NCI-H2107 treated with DMSO at 0.1 percent for 48 hours (cell line): ENCODE data around the gene ROR1.
A peak's percentile ranks its signal among the peaks of the same experiment; 100 is the strongest.
"Not testable (repeated sequence)": the region's sequence is repeated elsewhere in the genome, so short reads cannot be mapped to it uniquely, and the experiment has no call there.

Experiments
- DNase-seq: peaks from one replicate; lab custom pipeline; 2025; ENCODE audit not compliant: unreplicated experiment; lab: John Stamatoyannopoulos, UW

Gene ROR1

DNA sequence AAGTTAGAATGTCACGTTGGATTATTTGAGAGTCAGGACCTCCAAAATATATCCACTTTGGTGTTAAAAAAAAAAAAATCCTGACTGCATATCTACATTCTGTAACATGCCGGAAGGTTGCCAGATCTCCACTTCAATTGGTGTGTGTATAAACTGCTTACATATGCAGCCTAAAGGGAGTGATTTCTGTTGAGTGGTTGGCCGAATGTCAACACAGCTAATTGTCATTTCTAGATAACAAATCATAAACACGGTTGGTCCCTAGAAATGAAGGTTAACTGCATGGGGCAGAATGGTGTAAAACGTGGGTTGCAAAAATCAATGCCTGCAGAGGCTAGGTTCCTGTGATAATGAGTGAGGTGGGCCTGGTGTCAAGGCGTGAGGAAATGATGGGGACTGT, 15.0 kb upstream of the ROR1 start:
- no peak for DNase-seq

DNA sequence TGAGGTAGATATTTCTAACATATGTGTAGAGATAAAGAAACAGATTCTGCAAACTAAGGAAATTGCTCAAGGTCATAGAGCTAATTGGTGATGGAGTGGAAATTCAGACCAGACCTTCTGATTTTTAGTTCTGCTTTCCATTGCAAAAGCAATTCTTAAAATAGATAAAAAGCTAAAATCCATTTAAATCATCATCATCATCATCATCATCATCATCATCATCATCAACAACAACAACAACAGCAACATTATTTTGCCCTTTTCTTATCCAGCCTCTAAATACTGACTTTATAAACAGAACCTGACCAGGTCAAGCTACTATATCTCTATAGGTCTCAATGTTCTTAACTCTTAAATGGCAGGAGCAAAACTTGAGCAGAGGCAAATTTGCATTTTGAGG, 14.0 kb upstream of the ROR1 start:
- DNase-seq, result no peak

DNA sequence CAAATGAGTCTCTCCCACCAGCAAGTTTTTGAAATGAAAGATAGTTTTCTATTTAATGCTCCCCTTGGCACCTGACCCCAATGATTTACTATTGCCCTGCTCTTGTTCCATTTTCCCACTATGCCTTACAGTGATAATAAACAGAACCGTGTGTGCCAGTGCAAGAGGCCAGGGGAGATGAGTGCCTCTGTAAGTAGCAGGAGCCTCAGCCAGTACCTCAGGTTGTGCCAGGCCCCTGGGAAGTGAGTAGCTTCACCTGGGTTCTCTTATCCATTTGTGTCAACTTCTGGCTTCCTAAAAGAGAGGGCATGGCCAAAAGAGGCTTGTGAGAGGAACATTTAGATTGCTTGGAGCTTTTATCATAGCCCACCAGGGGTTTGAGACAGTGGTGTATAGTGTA, 3.4 kb upstream of the ROR1 start:
- no peak for DNase-seq

DNA sequence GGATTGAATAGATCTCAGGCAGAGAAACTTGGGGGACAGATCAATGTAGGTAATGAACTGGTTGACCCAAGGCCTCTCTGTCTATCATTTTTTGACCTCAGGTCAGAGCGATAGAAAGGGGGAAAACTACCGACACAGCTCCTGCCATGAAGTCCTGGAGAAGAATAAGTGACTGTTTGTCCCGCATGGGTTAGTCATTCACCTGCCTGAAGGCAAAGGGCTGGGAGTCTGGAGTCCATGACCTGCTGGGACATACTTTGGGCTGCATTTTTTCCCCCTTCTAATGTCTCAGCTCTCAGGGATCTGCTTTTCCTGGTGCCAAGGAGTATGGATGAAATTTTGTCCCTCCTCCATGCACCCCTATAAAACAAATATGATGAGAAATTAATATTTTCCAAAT, 1.6 kb upstream of the ROR1 start:
- DNase-seq, result no peak

DNA sequence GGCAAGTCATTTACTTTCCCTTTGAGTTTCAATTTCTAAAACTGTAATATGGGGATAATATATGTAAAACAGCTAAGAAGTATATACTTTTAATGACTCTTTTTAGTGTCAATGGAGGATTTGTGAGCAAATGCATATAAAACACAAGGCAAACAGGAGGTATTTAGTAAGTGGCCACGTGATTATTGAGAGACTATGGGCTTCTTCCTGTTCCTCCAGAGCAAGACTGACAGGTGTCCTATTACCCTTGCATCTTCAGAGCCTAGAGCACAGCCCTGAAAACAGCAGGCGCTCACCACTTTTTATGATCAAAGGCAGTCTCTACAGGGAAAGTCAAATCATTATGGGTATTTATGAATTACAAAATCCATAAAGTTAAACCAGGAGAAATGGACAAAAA, 941 bp upstream of the ROR1 start:
- no peak for DNase-seq

DNA sequence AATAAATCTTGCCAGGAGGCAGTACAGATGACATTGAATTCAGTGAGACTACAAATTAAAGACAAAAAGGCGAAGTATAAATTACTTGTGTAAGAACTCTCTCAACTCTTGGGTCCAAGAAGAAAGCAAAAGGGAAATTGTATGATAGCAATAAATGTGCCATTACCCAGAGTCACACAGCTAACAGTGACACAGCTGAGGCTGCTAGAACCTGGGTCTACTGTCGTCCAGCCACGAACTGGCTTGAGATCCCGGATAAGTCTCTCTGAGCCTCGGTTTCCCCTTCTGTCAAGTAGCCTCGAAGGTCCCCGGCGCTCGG, 362 bp upstream of the ROR1 start:
- DNase-seq, result no peak

DNA sequence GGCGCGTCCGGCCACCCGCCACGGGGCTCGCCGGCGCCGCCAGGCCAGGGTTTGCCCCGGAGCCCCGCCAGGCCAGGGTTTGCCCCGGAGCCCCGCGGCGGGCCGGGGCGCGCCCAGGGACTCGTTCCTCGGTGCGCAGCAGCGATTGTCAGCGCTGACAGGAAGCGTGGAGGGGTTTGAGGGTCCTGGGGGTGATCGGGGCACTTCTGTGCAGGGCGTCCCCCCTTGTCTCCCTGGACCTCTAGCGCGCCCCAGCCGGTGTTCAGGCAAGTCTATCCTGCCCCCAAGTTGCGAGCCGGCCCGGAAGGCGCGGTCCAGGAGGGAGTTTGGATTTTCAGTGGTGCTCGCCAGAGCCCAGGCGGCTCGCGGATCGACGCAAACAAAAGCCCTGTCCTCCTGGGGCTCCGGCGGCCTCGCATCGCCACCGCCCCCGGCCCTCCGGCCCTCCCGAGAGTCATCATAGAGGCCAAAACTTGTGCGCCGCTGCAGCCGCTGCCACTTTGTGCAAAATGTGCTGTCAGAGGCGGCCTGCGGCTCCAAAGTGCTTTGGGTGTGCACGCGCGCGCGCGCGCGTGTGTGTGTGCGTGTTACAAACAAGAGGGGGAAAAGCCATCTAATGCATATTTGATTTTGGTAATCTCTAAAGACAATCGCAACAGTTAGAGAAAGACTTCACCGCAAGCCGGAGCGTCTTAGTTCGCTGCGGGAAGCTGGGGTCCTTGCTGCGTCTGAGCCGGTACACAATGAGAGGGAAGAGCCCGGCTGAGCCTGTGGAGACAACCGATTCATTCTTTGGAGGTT, 1.0 kb downstream of the ROR1 start:
- peak; percentile 19 for DNase-seq

DNA sequence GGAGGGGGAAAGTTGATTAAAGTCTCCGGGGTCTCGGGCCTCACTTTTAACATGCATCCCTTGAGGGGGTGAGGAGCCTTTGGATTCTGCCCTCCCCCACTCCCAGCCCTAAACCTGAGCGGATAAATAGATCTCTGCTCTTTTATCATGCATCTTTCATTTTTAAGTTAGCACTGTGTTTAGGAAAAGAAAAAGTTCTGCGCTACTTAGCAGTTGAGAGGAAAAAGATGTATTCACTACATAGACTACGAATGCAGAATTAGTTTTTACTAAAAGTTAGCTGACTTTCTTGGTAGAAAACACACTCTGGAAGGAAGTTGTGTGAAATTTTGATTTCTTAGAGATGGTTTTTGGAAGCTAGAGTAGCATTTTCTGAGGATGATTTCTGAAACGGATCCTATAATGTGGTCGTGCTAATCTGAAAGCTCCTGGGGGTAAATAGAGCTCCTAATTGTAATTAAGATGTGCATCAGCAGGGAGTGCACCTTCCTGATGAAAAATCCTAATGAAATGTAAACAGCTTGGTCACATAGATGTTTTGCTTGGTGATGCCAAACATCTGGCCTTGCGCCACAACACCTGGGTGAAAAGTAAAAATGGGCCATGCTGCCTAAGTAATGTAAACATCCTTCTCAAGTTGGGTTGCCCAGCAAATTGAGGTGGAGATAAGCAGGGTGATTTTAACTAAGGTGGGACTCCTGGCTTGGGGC, 1.8 kb downstream of the ROR1 start:
- DNase-seq, result no peak

DNA sequence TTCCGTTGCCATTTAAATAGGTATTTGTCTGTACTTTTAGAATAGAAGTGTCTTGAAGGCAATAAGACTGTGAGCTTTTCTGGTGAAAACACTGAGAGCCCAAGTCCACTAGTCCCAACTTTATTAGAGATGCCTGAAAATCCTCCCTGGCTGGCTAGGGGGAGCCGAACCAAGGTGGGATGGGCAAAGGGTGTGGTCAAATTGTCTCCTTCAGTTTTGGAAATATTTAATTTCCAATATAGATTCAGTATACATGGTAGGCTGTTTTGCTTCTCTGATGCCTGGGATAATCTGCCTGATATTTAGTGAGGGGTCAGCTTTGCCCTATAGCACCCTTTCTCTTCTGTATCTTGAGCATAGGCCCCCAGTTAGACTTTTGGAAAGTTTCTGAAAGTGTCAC, 3.5 kb downstream of the ROR1 start:
- DNase-seq, result no peak

DNA sequence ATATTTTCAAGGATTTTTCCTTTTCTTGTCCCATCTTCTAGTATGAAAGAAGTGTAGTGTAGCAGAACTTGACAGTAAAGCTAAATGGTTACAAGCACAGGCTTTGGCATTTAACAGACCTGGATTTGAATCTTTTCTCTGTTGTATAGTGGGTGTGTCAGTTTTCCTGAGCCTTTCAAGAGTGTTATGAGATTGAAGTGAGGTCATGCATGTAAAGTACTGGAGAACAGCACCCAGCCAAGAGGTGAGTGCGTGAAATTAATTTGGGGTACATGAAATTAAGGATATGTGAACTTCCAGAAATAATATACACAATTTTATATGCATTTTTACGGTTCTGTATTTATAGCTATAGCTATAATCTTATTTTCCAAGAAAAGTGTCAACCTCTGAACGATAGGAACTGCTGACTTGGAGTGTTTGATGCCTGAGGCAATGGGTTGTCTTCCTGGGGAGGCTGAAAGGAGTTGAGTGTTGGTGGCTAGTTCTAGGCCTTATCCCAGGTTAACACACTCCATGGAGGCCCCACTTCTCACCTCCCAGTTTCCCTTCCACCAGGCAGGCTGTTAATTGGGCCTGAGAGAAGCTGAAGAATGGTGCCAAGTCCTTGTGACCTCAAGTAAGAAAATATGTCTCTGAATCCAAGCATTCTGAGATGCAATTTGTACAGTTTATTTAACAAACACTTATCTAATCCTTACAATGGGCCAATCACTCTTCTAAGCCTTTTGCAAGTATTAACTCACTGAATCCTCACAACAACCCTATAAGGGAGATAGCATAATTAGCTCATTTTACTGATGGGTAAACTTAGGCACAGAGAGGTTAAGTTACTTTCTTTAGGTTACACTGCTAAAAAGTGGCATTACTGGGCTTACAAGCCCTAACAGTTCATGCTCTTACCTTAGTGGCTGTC, 4.4 kb downstream of the ROR1 start:
- no peak for DNase-seq

DNA sequence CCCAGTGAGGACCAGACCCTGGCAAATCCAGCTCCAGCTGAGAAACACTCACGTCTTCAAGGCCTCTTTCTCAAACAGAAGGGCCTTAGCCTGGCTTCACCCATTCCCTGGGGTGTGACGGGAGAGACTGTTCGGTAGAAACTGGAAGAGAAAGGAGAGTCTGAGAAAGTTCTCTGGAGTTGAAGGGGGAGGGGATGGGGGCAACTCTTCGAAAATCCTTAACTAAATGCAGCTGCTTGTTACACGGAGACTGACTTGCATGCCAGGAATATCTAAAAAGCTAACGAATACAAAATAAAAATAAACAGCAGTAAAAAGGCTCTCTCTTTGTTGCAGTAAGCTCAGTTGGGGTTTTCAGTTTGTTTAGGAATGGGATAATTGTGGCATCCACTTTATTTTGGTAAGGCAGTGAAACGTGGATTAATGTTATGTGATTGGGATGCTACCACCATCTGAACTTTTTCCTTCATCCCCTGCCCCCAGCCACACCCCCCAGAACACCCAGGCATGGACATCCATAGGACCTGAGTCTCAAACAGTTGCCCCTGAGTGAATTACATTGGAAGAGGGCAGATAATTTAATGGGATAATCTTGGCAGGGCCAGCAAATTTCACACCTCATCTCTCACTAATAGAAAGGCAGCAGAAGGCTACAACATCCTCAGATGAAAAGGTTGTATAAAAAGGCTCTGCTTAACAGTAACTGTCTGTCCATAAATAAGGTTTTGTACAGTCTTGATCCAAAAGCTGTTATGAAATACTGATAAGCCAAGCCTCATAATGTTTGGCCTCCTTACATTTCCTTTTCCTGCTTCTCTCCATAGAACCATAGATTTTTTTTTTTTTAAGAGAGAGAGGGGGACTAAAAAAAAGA, 5.8 kb downstream of the ROR1 start:
- no peak for DNase-seq

DNA sequence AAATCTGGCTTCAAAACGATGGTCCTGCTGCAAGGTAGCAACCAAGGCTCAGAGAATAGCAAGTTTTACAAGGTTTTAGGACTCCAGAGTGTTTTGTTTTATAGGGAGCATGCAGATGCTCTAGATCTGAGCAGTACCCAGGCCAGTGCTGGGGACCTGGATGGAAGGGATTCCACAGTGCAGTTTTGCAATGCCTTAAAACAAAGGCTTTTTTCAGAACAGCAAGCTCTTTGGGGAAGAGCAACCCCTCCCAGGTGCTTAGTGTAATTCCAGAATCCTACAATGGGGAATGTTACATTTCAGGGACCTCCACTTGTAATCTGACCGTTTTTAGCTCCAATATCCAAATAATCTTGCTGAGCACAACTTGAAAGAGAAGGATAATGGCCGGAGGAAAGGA, 6.7 kb downstream of the ROR1 start:
- no peak for DNase-seq

DNA sequence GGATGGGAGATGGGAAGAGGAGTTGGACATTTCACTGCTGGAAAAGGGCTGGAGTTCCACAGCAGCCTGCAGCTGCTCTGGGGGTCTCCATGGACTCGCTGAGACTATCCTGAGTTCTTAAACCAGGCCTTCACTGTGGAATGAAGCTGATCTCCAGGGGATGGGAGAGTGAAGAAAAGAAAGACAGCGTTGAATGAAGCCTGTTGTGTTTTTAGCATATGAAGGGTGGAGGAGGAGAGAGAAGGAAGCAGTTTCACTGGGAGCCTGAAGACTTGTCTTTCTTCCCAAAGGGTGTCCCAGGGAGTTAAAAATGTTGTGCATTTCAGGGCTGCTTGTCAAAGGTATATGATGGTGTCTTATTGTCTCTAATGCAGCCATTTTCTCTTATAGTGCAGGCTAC, 9.2 kb downstream of the ROR1 start:
- no peak for DNase-seq

DNA sequence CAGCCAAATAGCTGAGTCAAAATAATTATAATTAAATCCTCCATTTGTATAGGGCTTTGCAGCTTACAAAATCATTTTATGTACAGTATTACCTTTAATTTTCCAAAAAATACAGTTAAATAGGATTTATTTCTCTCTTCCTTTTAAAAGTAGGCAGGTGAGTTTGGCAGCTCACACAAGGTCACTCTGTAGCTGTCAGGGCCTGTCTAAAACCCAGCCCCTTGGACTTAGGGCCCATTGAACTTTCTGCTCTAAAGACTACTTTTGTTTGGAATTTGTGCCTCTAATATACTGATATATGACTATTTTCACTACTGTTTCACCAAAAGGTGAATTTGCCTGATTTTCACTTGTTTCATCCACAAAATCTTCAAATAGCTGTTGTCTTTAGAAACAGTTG, 10.3 kb downstream of the ROR1 start:
- DNase-seq, result no peak

DNA sequence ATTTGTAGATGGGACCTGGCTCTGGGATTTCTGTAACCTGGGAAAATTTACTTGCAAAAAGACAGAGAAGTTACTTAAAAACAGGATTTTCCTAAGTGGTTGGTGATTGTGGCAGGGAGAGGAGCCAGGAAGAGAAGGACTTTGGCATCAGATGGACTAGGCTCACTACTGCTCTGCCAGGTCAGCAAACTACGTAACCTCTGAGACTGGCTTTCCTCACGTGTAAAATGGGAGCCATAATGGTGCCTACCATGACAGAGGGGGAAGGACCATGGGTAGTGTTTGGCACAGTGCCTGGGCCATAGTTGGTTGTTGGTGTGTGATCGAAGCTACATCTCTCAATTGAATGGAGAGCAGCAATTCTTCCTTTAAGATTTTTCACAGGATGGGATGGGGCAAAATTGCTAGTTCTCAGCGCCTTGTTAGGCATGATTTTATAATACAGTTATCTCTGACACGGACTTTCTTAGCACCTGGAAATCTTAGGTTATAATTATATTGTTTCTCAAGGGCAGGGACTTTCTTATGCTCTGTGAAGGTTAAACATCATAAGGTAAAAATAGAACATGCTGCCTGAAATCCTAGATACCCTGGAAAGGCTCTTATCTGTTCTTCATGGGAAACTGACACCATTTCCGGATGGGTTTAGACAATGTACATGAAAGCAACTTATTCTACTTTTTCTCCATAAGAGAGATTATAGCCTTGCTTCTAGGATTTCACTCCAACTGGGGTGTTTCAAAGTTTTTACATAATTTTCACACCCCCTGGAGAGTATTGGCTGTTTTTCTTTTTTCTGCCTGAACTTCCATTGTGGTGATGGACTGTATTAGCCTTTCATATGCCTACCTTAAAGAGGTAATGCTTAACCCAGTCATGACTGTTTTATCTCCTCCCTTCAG, 10.9 kb downstream of the ROR1 start:
- DNase-seq, result peak; percentile 16

DNA sequence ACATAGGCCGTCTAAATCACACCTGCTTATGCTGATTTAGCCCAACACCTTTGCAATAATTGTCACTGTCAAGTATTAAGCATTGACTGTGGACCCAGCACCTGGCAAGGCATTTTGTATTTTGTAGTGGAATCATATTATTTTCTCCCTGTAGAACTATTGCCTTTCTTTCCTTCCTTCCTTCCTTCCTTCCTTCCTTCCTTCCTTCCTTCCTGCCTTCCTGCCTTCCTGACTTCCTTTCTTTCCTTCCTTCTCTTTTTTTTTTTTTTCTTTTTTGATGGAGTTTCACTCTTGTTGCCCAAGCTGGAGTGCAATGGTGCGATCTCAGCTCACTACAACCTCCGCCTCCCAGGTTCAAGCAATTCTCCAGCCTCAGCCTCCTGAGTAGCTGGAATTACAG, 13.5 kb downstream of the ROR1 start:
- not testable (repeated sequence) for DNase-seq

DNA sequence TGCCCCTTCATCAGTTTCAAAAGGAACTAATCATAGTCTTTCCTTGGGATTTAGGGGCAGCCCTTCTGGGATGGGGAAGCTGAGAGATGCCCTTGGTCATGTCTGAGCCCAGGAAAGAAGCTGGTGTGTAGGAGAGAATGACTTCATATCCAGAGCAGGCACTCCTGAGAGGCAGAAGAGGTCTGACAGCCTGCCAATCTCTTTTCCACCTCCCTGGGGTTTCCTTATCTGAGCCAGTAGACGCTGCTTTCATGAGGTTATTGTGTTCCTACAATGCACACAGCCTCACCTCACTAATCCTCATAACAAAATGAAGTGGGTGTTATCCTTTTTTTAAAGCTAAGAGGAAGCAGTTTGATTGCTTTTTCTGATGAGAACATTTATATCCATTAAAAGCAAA, 14.1 kb downstream of the ROR1 start:
- peak; percentile 62 for DNase-seq

DNA sequence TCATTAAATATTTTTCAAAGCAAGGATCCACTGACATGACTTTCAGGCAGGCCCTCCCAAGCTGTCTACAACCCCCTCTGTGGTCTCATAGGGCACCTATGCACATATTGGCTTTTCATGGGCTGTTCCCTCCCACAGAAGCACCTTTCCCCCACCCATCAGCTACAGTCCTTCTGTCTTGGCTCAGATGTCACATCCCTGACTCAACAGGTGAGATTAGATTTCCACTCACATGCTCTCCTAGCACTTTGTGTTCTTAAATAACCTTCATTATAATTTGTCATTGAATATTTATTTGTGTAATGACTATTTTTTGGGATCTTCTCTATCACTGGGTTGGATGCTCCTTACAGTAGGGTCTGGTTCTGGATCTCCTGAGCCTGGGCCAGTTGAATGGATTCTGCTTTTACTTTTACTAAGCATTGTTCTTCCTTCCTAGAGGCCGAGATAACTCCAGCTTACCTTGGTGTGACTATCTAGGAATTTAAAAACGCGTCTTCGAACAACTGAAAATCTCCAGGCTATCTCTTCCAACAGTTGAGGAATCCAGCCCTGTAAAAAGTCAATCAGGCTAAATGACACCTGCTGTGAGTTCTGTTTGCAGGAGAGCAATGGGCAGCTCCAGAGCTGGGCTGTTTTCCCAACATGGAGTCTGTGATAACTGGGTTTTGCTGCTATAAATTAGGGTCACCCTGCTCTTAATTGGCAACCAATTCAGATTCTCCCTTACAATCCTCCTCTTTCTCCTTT, 16.2 kb downstream of the ROR1 start:
- DNase-seq, result peak; percentile 69

DNA sequence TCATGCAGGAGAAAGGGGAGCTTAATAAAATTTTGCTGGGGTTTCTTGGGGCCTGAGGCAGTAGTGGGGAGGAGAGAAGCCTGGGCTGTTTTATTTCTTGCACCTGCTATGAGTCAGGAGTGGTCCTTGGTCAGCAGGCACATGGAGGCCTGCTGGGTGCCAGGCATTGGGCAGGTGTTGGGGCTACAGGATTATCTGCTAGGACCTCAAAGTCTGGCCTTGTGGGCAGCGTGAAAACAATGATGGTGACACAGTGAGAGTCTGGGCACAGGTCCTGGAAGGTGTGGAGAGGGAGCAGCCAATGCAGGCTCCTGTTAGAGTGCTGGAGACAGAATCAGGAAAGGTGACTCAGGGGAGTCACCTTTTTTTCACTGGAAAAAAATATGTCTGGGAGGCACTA, 17.2 kb downstream of the ROR1 start:
- DNase-seq, result peak; percentile 46
